Kidney (tissue), 14 donors: Measurements from ENCODE around the gene RNF214. TPM values are rescaled to one million over a fixed set of nuclear protein-coding genes. Genes with fewer than 3 reads are reported as not detected.

Experiments
- DNase-seq, 5 donors: peaks; one replicate each; pipeline ENCODE4 v3.0.0-alpha.2; 2013 to 2020
- FAIRE-seq: peaks from 2 replicates; lab custom pipeline; 2012; peaks lifted over from hg19 to GRCh38; lab: Jason Lieb, UNC
- H3K27ac ChIP-seq, 2 donors: one replicate each; pipeline ENCODE4 v1.7.0; 2013; ENCODE audit warnings: low read depth in 2 of 2, low read length in 2 of 2, inconsistent platforms in 1 of 2
- H3K27me3 ChIP-seq: one replicate; pipeline ENCODE4 v1.7.1; 2013; ENCODE audit warnings: low read length, inconsistent platforms; ENCODE audit not compliant: control insufficient read depth, insufficient read depth
- H3K36me3 ChIP-seq, 3 donors: one replicate each; pipeline versions ENCODE4 v1.7.0 to v1.7.1; 2013; ENCODE audit warnings: low read length in 3 of 3, control low read depth in 1 of 3, inconsistent platforms in 1 of 3; ENCODE audit not compliant: insufficient read depth in 3 of 3, control insufficient read depth in 2 of 3
- H3K4me1 ChIP-seq, 3 donors: one replicate each; pipeline versions ENCODE4 v1.7.0 to v1.7.1; 2013; ENCODE audit warnings: low read length in 3 of 3, inconsistent platforms in 1 of 3, low read depth in 1 of 3; ENCODE audit not compliant: control insufficient read depth in 2 of 3, insufficient read depth in 2 of 3
- H3K4me3 ChIP-seq, 3 donors: one replicate each; pipeline versions ENCODE4 v1.7.0 to v1.8.1; 2013; ENCODE audit warnings: low read length in 3 of 3, control low read depth in 1 of 3, inconsistent platforms in 1 of 3
- H3K9ac ChIP-seq, 3 donors: one replicate each; pipeline versions ENCODE4 v1.7.0 to v1.7.1; 2013; ENCODE audit warnings: low read length in 3 of 3, control low read depth in 1 of 3, inconsistent platforms in 1 of 3
- H3K9me3 ChIP-seq, 3 donors: one replicate each; pipeline versions ENCODE4 v1.7.0 to v1.7.1; 2013; ENCODE audit warnings: low read length in 3 of 3, control low read depth in 1 of 3, inconsistent platforms in 1 of 3; ENCODE audit not compliant: control insufficient read depth in 2 of 3, insufficient read depth in 1 of 3
- intact Hi-C: fragments of 100-400 bp; cut with DNase I; formaldehyde crosslinking; loops from one replicate; pipeline ENCODE4 v1.11.1; 2022
- polyA plus RNA-seq: library from polyadenylated mRNA; stranded (reverse); fragments of 350-450 nt; fragmentation: Illumina TruSeq; extraction: RNeasy Lipid Tissue Mini Kit (QIAGEN cat#74804); gene quantifications from one replicate; pipeline ENCODE4 v1.2.3, GENCODE V29; 2014; ENCODE audit warnings: low read depth, low replicate concordance; ENCODE audit not compliant: insufficient read depth
- total RNA-seq: library from RNA; stranded (reverse); fragmentation: NEBNext Ultra II Directional; extraction: Animal tissue kit (Norgen Biotek cat#: 25700); gene quantifications from one replicate; pipeline ENCODE4 v1.2.1, GENCODE V29; 2021
- TF ChIP-seq, protein P1 (sequence below): IDR thresholded peaks from 3 replicates; pipeline ENCODE4 v1.5.1; 2012; ENCODE audit warnings: mild to moderate bottlenecking, moderate library complexity, borderline replicate concordance; ENCODE audit not compliant: insufficient read depth; ENCODE audit errors: extremely low read depth
- donor health status: control.
- donor health status: control.
- donor health status: control.
- donor health status: control.
- donor health status: control.
- donor health status: DM: yes; HTN: yes; CAD: no.
- donor health status: Normal renal cell carcinoma (clear cell type).

The RNF214 gene
- total and polyA plus RNA-seq, 2 donors from 2014 or later = 8.5 to 24.7 TPM

DNA sequence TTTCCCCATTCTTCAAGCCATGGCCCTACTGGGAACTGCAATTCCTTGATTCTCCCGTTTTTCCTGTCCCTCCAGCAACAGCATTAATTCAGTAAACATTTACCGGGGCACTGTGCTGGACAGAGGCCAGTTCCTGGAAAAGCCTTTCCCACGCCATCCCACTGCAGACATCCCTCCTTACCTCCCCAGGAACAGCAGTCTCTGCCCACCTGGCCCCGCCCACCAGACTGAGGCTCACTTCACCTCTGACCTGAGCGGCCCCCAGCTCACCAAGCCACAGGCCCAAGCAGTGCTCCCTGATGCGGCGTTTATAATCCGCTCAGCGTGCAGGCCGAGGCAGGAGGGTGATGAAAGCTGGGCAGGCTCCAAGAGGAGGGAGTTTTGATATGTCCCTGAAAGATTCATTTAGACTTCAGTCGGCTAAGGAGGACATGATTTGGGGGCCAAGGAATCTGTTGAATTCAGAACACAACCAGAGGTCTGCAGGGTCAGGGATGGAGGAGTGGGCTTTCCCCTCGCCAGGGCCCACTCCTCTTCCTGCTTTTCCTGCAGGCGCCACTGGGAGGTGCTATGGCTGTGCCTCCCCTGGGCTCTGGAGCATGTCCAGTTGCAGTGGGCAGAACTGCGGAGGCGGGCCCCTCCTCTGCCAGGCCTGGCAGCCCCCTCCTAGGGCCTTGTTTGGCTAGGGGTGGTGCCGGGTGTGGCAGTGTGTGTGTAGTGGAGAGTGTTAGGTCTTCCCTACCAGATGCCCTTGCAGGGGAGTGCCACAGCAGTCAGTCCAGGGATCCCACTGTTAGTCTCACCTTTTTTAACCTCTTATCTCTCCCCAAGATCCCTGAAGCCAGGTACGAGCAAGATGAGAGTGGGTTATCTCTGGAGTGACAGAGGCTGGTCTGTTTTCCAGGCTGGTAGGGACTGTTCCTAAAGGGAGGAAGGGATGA, 34.7 kb upstream of the RNF214 start:
- H3K36me3 ChIP-seq = peaks cover 0 to 7% (median 2%) of the 10 kb centered on the region in 3 donors
- DNase-seq (peak; percentile 52 to 86 (median 69)), FAIRE-seq (no peak)
- intact Hi-C loops = no loop called here
- no peaks in the 10 kb centered on the region for H3K9me3 ChIP-seq
- no peaks in the 10 kb centered on the region for H3K4me1 ChIP-seq
- H3K27ac ChIP-seq = peak overlapping the region; percentile 79 to 84
- H3K4me3 ChIP-seq = peak overlapping the region in 1 of 3 donors; percentile 8
- peak overlapping the region in 1 of 3 donors; percentile 46 for H3K9ac ChIP-seq
- TF ChIP-seq, protein P1, sequence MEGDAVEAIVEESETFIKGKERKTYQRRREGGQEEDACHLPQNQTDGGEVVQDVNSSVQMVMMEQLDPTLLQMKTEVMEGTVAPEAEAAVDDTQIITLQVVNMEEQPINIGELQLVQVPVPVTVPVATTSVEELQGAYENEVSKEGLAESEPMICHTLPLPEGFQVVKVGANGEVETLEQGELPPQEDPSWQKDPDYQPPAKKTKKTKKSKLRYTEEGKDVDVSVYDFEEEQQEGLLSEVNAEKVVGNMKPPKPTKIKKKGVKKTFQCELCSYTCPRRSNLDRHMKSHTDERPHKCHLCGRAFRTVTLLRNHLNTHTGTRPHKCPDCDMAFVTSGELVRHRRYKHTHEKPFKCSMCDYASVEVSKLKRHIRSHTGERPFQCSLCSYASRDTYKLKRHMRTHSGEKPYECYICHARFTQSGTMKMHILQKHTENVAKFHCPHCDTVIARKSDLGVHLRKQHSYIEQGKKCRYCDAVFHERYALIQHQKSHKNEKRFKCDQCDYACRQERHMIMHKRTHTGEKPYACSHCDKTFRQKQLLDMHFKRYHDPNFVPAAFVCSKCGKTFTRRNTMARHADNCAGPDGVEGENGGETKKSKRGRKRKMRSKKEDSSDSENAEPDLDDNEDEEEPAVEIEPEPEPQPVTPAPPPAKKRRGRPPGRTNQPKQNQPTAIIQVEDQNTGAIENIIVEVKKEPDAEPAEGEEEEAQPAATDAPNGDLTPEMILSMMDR = peak; percentile 13
- H3K27me3 ChIP-seq = no peaks in the 10 kb centered on the region

DNA sequence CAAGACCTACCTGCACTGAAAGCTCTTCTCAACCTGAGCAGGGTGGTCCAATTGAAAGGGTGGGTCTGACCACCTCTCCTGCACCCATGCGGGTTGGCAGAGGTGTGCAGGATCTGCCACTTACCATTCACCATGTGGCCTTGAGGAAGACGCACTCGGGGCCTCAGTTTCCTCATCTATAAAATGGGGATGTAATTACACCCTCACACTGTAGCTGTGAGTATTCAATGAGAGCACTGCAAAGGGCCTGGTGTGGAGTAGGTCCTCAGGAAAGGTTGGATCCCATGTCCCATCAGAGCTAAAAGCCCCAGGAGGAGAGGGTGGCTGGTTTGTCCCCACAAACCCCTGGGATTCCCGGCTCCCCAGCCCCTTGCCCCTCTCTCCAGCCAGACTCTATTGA, 33.9 kb upstream of the RNF214 start:
- Histone ChIP-seq H3K9ac (peak overlapping the region in 2 of 3 donors; percentile 2 to 46), H3K9me3 (no peaks in the 10 kb centered on the region), H3K4me3 (peak overlapping the region in 2 of 3 donors; percentile 8 to 12), H3K36me3 (peaks cover 0 to 2% (median 0%) of the 10 kb centered on the region in 3 donors), H3K27me3 (no peaks in the 10 kb centered on the region), H3K4me1 (no peaks in the 10 kb centered on the region), H3K27ac (peak overlapping the region; percentile 79 to 84)
- FAIRE-seq = no peak
- DNase-seq = no peak
- intact Hi-C loops = no loop called here
- TF ChIP-seq, protein P1 = no peak

DNA sequence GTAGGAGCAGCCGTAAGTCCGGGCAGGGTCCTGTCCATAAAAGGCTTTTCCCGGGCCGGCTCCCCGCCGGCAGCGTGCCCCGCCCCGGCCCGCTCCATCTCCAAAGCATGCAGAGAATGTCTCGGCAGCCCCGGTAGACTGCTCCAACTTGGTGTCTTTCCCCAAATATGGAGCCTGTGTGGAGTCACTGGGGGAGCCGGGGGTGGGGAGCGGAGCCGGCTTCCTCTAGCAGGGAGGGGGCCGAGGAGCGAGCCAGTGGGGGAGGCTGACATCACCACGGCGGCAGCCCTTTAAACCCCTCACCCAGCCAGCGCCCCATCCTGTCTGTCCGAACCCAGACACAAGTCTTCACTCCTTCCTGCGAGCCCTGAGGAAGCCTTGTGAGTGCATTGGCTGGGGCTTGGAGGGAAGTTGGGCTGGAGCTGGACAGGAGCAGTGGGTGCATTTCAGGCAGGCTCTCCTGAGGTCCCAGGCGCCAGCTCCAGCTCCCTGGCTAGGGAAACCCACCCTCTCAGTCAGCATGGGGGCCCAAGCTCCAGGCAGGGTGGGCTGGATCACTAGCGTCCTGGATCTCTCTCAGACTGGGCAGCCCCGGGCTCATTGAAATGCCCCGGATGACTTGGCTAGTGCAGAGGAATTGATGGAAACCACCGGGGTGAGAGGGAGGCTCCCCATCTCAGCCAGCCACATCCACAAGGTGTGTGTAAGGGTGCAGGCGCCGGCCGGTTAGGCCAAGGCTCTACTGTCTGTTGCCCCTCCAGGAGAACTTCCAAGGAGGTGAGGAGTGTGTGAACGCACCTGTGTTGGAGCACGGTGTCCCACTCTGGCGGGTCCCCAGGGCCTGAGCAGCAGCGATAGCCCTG, 33.2 kb upstream of the RNF214 start, which contains the start of gene TAGLN:
Gene TAGLN, plus strand, starts transcription at position 318 of the 863 bp plus-strand sequence. CDS start 3,644 bp downstream, outside the sequence.
- Histone ChIP-seq H3K27ac (peak within 1 kb of the TSS; percentile 84 to 94), H3K9me3 (no peaks in the 10 kb centered on the region), H3K9ac (peak within 1 kb of the TSS; percentile 10 to 88 (median 70)), H3K4me3 (peak within 1 kb of the TSS; percentile 41 to 63 (median 59)), H3K4me1 (no peaks in the 10 kb centered on the region), H3K36me3 (peaks cover 0 to 6% (median 0%) of the 10 kb centered on the region in 3 donors), H3K27me3 (no peaks in the 10 kb centered on the region)
- intact Hi-C loops = no loop called here
- FAIRE-seq (no peak), DNase-seq (peak; percentile 77 to 97 (median 83))
- TF ChIP-seq, protein P1 = no peak
